Vein endothelial cell (primary cell): ENCODE results near the gene DPCD. TPM values are rescaled to one million over a fixed set of nuclear protein-coding genes. Genes with fewer than 3 reads are reported as not detected.

Experiments
- small RNA-seq: library from RNA; depleted of rRNA; stranded (forward); fragments of <200 nt; gene quantifications from one replicate; pipeline ENCODE3, GENCODE V24; 2012
- total RNA-seq: library from RNA; depleted of rRNA; stranded (reverse); fragments of >200 nt; gene quantifications from 2 replicates; pipeline ENCODE4 v1.2.3, GENCODE V29; 2012

The DPCD gene
- total RNA-seq: 25.2 and 29.4 TPM in 2 replicates

GRCh38 chr10:101587725-101588653 is at the start of gene DPCD, which contains the start of gene POLL:
Gene DPCD (plus strand): TSS chr10:101588321. CDS start chr10:101588337, 16 bp downstream.
Gene POLL (minus strand): TSS chr10:101588257. CDS start chr10:101587360, 897 bp downstream.

Small RNAs within 50 kb of the gene (small RNA-seq; reads per million reads assigned to genes)
- 2.8 reads per million, percentile 86 among the genes with 10 or more reads in this experiment for gene MIR3158-1
- gene RNU6-1165P: not detected

Other genes with a start within 250 kb of the DPCD start
- gene BTRC, start 234.2 kb upstream of the DPCD start, total RNA-seq: 10.5 and 13.8 TPM in 2 replicates
- gene POLL, start 64 bp upstream of the DPCD start, total RNA-seq: 14.0 and 16.7 TPM in 2 replicates
- 20.5 and 21.2 TPM in 2 replicates for gene FBXW4, start 106.8 kb downstream of the DPCD start, total RNA-seq
- gene FGF8, start 187.8 kb downstream of the DPCD start, total RNA-seq: not detected in 2 replicates
- 96.0 and 116 TPM in 2 replicates for gene NPM3, start 195.1 kb downstream of the DPCD start, total RNA-seq
- gene OGA, start 230.1 kb downstream of the DPCD start, total RNA-seq: 92.7 and 107 TPM in 2 replicates